ENCODE data around the gene AGBL5. TPM values are rescaled to one million over a fixed set of nuclear protein-coding genes. Genes with fewer than 3 reads are reported as not detected.
A peak's percentile ranks its signal among the peaks of the same experiment; 100 is the strongest.
"Not testable (repeated sequence)": the region's sequence is repeated elsewhere in the genome, so short reads cannot be mapped to it uniquely, and the experiment has no call there.

The AGBL5 gene
- total RNA-seq, 2 donors from 2014 or later, result 13.1 to 14.3 TPM

- peaks cover 14% of the 10 kb centered on the region for H3K36me3 Mint-ChIP-seq (ENCODE audit: low read depth)
- no peaks in the 10 kb centered on the region for H3K27me3 Mint-ChIP-seq
- no peaks in the 10 kb centered on the region for H3K9me3 Mint-ChIP-seq
- ATAC-seq (replicated peaks), result no peak
- peak overlapping the region; percentile 20 for H3K27ac Mint-ChIP-seq
- H3K4me1 Mint-ChIP-seq, result peaks cover 22% of the 10 kb centered on the region
- peak overlapping the region; percentile 11 for H3K4me3 Mint-ChIP-seq
Measured at GRCh38 chr2:27074738-27075565, 23.5 kb downstream of the AGBL5 start.

GRCh38 chr2:27075566-27075871 is 24.1 kb downstream of the AGBL5 start:
- not testable (repeated sequence) for H3K27me3 Mint-ChIP-seq; H3K36me3 Mint-ChIP-seq (ENCODE audit: low read depth); H3K9me3 Mint-ChIP-seq; ATAC-seq (replicated peaks)
- Mint-ChIP-seq H3K27ac (peak overlapping the region; percentile 20), H3K4me1 (peaks cover 22% of the 10 kb centered on the region), H3K4me3 (peak overlapping the region; percentile 11)

GRCh38 chr2:27076323-27076722 is 24.9 kb downstream of the AGBL5 start:
- Mint-ChIP-seq H3K9me3 (no peaks in the 10 kb centered on the region), H3K4me1 (peaks cover 28% of the 10 kb centered on the region), H3K27me3 (no peaks in the 10 kb centered on the region), H3K27ac (peak overlapping the region; percentile 29), H3K4me3 (peak overlapping the region; percentile 17), H3K36me3 (ENCODE audit: low read depth) (peaks cover under 1% of the 10 kb centered on the region)
- no peak for ATAC-seq (replicated peaks)

GRCh38 chr2:27077231-27077630 is 25.8 kb downstream of the AGBL5 start:
- no peak overlapping the region for H3K4me3 Mint-ChIP-seq
- peak overlapping the region; percentile 53 for H3K27ac Mint-ChIP-seq
- H3K36me3 Mint-ChIP-seq (ENCODE audit: low read depth), result no peaks in the 10 kb centered on the region
- H3K9me3 Mint-ChIP-seq, result no peaks in the 10 kb centered on the region
- H3K27me3 Mint-ChIP-seq, result no peaks in the 10 kb centered on the region
- H3K4me1 Mint-ChIP-seq, result peaks cover 30% of the 10 kb centered on the region
- ATAC-seq (replicated peaks), result no peak

GRCh38 chr2:27078267-27079194 is 27.1 kb downstream of the AGBL5 start, which contains the start of gene EMILIN1:
TSS of gene EMILIN1 (plus strand) at chr2:27078615. CDS start at chr2:27079066, 451 bp downstream.
- H3K4me1 Mint-ChIP-seq, result peaks cover 28% of the 10 kb centered on the region
- peak within 1 kb of the TSS; percentile 54 for H3K27ac Mint-ChIP-seq
- H3K36me3 Mint-ChIP-seq (ENCODE audit: low read depth), result no peaks in the 10 kb centered on the region
- no peaks in the 10 kb centered on the region for H3K27me3 Mint-ChIP-seq
- no peak within 1 kb of the TSS for H3K4me3 Mint-ChIP-seq
- H3K9me3 Mint-ChIP-seq, result no peaks in the 10 kb centered on the region
- no peak for ATAC-seq (replicated peaks)

- Mint-ChIP-seq H3K4me3 (peak overlapping the region; percentile 73), H3K27me3 (no peaks in the 10 kb centered on the region), H3K9me3 (no peaks in the 10 kb centered on the region), H3K4me1 (peaks cover 23% of the 10 kb centered on the region), H3K27ac (peak overlapping the region; percentile 89), H3K36me3 (ENCODE audit: low read depth) (no peaks in the 10 kb centered on the region)
- ATAC-seq (replicated peaks), result no peak
Measured at GRCh38 chr2:27079233-27080139, 28.0 kb downstream of the AGBL5 start.

- Mint-ChIP-seq H3K27me3 (no peaks in the 10 kb centered on the region), H3K36me3 (ENCODE audit: low read depth) (no peaks in the 10 kb centered on the region), H3K27ac (peak overlapping the region; percentile 89), H3K9me3 (no peaks in the 10 kb centered on the region), H3K4me1 (peaks cover 17% of the 10 kb centered on the region), H3K4me3 (peak overlapping the region; percentile 73)
- no peak for ATAC-seq (replicated peaks)
Measured at GRCh38 chr2:27080140-27080469, 28.6 kb downstream of the AGBL5 start.

- H3K36me3 Mint-ChIP-seq (ENCODE audit: low read depth), result no peaks in the 10 kb centered on the region
- peak overlapping the region; percentile 89 for H3K27ac Mint-ChIP-seq
- H3K4me1 Mint-ChIP-seq, result peaks cover 15% of the 10 kb centered on the region
- ATAC-seq (replicated peaks), result no peak
- no peaks in the 10 kb centered on the region for H3K9me3 Mint-ChIP-seq
- H3K27me3 Mint-ChIP-seq, result no peaks in the 10 kb centered on the region
- peak overlapping the region; percentile 73 for H3K4me3 Mint-ChIP-seq
Measured at GRCh38 chr2:27080603-27080936, 29.1 kb downstream of the AGBL5 start.

GRCh38 chr2:27081984-27082772 is 30.7 kb downstream of the AGBL5 start:
- H3K27ac Mint-ChIP-seq, result peak overlapping the region; percentile 89
- peaks cover 11% of the 10 kb centered on the region for H3K4me1 Mint-ChIP-seq
- H3K36me3 Mint-ChIP-seq (ENCODE audit: low read depth), result no peaks in the 10 kb centered on the region
- peak overlapping the region; percentile 73 for H3K4me3 Mint-ChIP-seq
- no peaks in the 10 kb centered on the region for H3K27me3 Mint-ChIP-seq
- ATAC-seq (replicated peaks), result no peak
- H3K9me3 Mint-ChIP-seq, result no peaks in the 10 kb centered on the region

GRCh38 chr2:27082773-27083409 is 31.4 kb downstream of the AGBL5 start:
- no peaks in the 10 kb centered on the region for H3K9me3 Mint-ChIP-seq
- H3K27ac Mint-ChIP-seq, result no peak overlapping the region
- no peaks in the 10 kb centered on the region for H3K27me3 Mint-ChIP-seq
- H3K4me1 Mint-ChIP-seq, result peaks cover 11% of the 10 kb centered on the region
- no peaks in the 10 kb centered on the region for H3K36me3 Mint-ChIP-seq (ENCODE audit: low read depth)
- no peak overlapping the region for H3K4me3 Mint-ChIP-seq
- ATAC-seq (replicated peaks), result no peak

- H3K4me3 Mint-ChIP-seq, result no peak overlapping the region
- no peak for ATAC-seq (replicated peaks)
- no peaks in the 10 kb centered on the region for H3K27me3 Mint-ChIP-seq
- no peaks in the 10 kb centered on the region for H3K36me3 Mint-ChIP-seq (ENCODE audit: low read depth)
- H3K27ac Mint-ChIP-seq, result no peak overlapping the region
- peaks cover 11% of the 10 kb centered on the region for H3K4me1 Mint-ChIP-seq
- H3K9me3 Mint-ChIP-seq, result no peaks in the 10 kb centered on the region
Measured at GRCh38 chr2:27083410-27084296, 32.2 kb downstream of the AGBL5 start.

GRCh38 chr2:27084297-27085061 is 33.0 kb downstream of the AGBL5 start:
- peaks cover 11% of the 10 kb centered on the region for H3K4me1 Mint-ChIP-seq
- ATAC-seq (replicated peaks), result no peak
- no peaks in the 10 kb centered on the region for H3K27me3 Mint-ChIP-seq
- H3K9me3 Mint-ChIP-seq, result no peaks in the 10 kb centered on the region
- no peaks in the 10 kb centered on the region for H3K36me3 Mint-ChIP-seq (ENCODE audit: low read depth)
- no peak overlapping the region for H3K27ac Mint-ChIP-seq
- peak overlapping the region; percentile 84 for H3K4me3 Mint-ChIP-seq
